ENCODE data around the gene LRBA. TPM values are rescaled to one million over a fixed set of nuclear protein-coding genes. Genes with fewer than 3 reads are reported as not detected.

The LRBA gene
- total RNA-seq, 3 donors from 2014 or later = 26.9 to 138 (median 93.7) TPM

GRCh38 chr4:150906987-150907633 lies 108.0 kb downstream of the LRBA start:
- Histone ChIP-seq H3K4me3 (no peak overlapping the region), H3K4me1 (no peaks in the 10 kb centered on the region), H3K27ac (no peak overlapping the region), H3K27me3 (no peaks in the 10 kb centered on the region), H3K36me3 (no peaks in the 10 kb centered on the region), H3K9me3 (peaks cover 0 to 8% of the 10 kb centered on the region in 2 donors)
- intact Hi-C loops (cut with DNase I; ENCODE audit: low total_unique reads) = no loop called here
- TF ChIP-seq POLR2A (IDR thresholded peaks at IDR 0.05) (no peak), POLR2AphosphoS5 (IDR thresholded peaks at IDR 0.05) (no peak), CTCF (IDR thresholded peaks at IDR 0.05) (no peak)
- DNase-seq (ENCODE audit: low spot score in 2 of 2) = no peak

- H3K4me1 ChIP-seq = no peaks in the 10 kb centered on the region
- no peaks in the 10 kb centered on the region for H3K36me3 ChIP-seq
- intact Hi-C loops (cut with DNase I; ENCODE audit: low total_unique reads) = no loop called here
- no peak for DNase-seq (ENCODE audit: low spot score in 2 of 2)
- H3K27me3 ChIP-seq = no peaks in the 10 kb centered on the region
- no peak overlapping the region for H3K27ac ChIP-seq
- TF ChIP-seq POLR2A (IDR thresholded peaks at IDR 0.05) (no peak), POLR2AphosphoS5 (IDR thresholded peaks at IDR 0.05) (no peak), CTCF (IDR thresholded peaks at IDR 0.05) (no peak)
- no peak overlapping the region for H3K4me3 ChIP-seq
- H3K9me3 ChIP-seq = no peaks in the 10 kb centered on the region
Measured at GRCh38 chr4:150904671-150905070, 110.4 kb downstream of the LRBA start.

DNA sequence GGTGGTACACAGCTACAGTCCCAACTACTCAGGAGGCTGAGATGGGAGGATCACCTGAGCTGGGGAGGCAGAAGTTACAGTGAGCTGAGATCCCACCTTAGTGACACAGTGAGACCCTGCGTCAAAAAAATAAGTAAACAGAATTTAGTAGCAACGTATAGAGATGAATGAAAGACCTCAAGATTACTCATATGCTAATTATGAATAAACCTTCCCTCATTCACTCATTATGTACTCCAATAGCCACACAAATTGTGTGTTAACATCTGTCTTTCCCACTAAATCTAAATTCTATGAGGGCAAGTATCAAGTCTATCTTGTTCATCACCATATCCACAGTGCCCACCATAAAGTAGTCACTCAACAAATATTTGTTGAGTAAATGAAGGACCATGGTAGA lies 111.5 kb downstream of the LRBA start:
- Histone ChIP-seq H3K4me1 (no peaks in the 10 kb centered on the region), H3K27ac (no peak overlapping the region), H3K4me3 (no peak overlapping the region), H3K9me3 (no peaks in the 10 kb centered on the region), H3K27me3 (no peaks in the 10 kb centered on the region), H3K36me3 (no peaks in the 10 kb centered on the region)
- no peak for DNase-seq (ENCODE audit: low spot score in 2 of 2)
- TF ChIP-seq POLR2A (IDR thresholded peaks at IDR 0.05) (no peak), POLR2AphosphoS5 (IDR thresholded peaks at IDR 0.05) (no peak), CTCF (IDR thresholded peaks at IDR 0.05) (no peak)
- intact Hi-C loops (cut with DNase I; ENCODE audit: low total_unique reads) = no loop called here

DNA sequence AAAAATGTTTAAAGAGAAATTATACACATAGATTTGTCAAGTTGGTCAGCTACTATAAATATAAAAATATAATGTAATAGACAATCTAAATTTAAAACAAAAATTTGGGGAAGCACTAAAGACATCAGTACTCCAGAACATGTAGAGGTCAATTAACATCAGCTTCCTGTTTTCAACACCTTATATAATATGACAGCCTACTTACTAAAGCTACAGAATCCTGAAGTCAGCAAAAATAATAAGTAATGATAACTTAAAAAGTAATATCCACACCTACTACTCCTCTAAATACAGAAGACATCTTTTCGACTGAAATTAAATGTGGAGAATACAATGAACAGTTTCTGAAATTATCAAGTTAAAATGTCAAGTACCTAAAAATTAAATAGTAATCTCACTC lies 118.6 kb downstream of the LRBA start:
- no peak overlapping the region for H3K4me3 ChIP-seq
- no peak for TF ChIP-seq POLR2A (IDR thresholded peaks at IDR 0.05)
- TF ChIP-seq POLR2AphosphoS5 (IDR thresholded peaks at IDR 0.05) = no peak
- no peak for TF ChIP-seq CTCF (IDR thresholded peaks at IDR 0.05)
- intact Hi-C loops (cut with DNase I; ENCODE audit: low total_unique reads) = no loop called here
- H3K36me3 ChIP-seq = peaks cover 5% of the 10 kb centered on the region
- H3K27ac ChIP-seq = no peak overlapping the region
- DNase-seq (ENCODE audit: low spot score in 2 of 2) = no peak
- H3K9me3 ChIP-seq = no peaks in the 10 kb centered on the region
- no peaks in the 10 kb centered on the region for H3K4me1 ChIP-seq
- no peaks in the 10 kb centered on the region for H3K27me3 ChIP-seq

DNA sequence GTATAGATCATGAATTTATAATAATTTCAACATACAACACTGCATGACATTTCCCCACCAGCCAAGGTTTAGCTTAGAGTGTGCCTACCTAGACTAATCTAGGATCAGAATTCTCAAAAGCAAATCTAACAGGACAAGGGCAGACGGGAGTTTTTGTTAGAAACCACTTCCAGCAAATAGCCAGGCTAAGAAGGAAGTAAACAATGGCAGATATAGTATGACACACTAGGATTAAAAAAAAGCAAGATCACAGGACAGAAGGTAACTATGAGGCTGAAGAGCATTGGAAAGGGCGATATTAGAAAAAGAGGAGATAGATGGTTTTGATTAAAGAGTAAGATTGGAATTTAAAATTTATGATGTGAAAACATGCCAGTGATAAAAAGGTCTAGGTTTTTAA lies 124.8 kb downstream of the LRBA start:
- TF ChIP-seq CTCF (IDR thresholded peaks at IDR 0.05) (no peak), POLR2A (IDR thresholded peaks at IDR 0.05) (no peak), POLR2AphosphoS5 (IDR thresholded peaks at IDR 0.05) (no peak)
- Histone ChIP-seq H3K4me1 (no peaks in the 10 kb centered on the region), H3K9me3 (no peaks in the 10 kb centered on the region), H3K27ac (no peak overlapping the region), H3K36me3 (peaks cover 5% of the 10 kb centered on the region), H3K27me3 (no peaks in the 10 kb centered on the region), H3K4me3 (no peak overlapping the region)
- no peak for DNase-seq (ENCODE audit: low spot score in 2 of 2)
- intact Hi-C loops (cut with DNase I; ENCODE audit: low total_unique reads) = no loop called here

Measured in breast epithelium (tissue), 4 donors.